ENCODE results near the gene SRRM4.

The SRRM4 gene

GRCh38 chr12:119047641-119048040 lies 66.3 kb downstream of the SRRM4 start:
- no peak for TF ChIP-seq ZNF565 (CRISPR knock-in tag; conservative IDR thresholded peaks at IDR 0.05; ENCODE audit: low read depth)
- no peak for TF ChIP-seq TOX (CRISPR knock-in tag; IDR thresholded peaks at IDR 0.05; ENCODE audit: borderline replicate concordance)
- TF ChIP-seq OSR1 (CRISPR knock-in tag; IDR thresholded peaks at IDR 0.05) = no peak
- TF ChIP-seq ARNTL (CRISPR knock-in tag; IDR thresholded peaks at IDR 0.05; ENCODE audit: borderline replicate concordance, low read depth) = no peak
- TF ChIP-seq, protein P1, sequence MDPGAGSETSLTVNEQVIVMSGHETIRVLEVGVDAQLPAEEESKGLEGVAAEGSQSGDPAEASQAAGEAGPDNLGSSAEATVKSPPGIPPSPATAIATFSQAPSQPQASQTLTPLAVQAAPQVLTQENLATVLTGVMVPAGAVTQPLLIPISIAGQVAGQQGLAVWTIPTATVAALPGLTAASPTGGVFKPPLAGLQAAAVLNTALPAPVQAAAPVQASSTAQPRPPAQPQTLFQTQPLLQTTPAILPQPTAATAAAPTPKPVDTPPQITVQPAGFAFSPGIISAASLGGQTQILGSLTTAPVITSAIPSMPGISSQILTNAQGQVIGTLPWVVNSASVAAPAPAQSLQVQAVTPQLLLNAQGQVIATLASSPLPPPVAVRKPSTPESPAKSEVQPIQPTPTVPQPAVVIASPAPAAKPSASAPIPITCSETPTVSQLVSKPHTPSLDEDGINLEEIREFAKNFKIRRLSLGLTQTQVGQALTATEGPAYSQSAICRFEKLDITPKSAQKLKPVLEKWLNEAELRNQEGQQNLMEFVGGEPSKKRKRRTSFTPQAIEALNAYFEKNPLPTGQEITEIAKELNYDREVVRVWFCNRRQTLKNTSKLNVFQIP (CRISPR knock-in tag; IDR thresholded peaks at IDR 0.05; ENCODE audit: borderline replicate concordance, low read depth) = no peak
- no peak for TF ChIP-seq ZNF8 (CRISPR knock-in tag; IDR thresholded peaks at IDR 0.05)
- TF ChIP-seq ZC3H10 (CRISPR knock-in tag; IDR thresholded peaks at IDR 0.05) = no peak
- no peak for TF ChIP-seq CSRNP3 (CRISPR knock-in tag; IDR thresholded peaks at IDR 0.05)
- TF ChIP-seq RARB (CRISPR knock-in tag; IDR thresholded peaks at IDR 0.05) = no peak
- TF ChIP-seq BACH2 (CRISPR knock-in tag; IDR thresholded peaks at IDR 0.05; ENCODE audit: borderline replicate concordance) = no peak
- no peak for TF ChIP-seq PPARA (CRISPR knock-in tag; IDR thresholded peaks at IDR 0.05; ENCODE audit: borderline replicate concordance)
- ATAC-seq = no peak

DNA sequence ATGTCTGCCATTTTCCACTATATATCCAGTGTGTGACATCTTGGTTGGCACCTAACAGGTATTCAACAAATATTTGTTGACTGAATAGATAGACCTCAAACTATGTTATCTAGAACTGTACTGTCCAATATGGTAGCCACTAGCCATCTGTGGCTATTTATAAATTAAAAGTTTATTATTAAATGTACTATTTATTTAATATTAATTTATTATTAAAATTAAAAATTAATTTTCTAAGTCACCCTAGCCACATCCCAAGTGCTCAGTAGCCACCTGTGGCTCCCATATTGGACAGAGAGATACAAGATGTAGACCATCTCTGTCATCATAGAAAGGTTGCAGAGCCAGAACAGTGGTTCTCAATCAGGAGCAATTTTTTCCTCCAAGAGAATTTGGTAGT lies 69.3 kb downstream of the SRRM4 start:
- no peak for ATAC-seq
- TF ChIP-seq, protein P2, sequence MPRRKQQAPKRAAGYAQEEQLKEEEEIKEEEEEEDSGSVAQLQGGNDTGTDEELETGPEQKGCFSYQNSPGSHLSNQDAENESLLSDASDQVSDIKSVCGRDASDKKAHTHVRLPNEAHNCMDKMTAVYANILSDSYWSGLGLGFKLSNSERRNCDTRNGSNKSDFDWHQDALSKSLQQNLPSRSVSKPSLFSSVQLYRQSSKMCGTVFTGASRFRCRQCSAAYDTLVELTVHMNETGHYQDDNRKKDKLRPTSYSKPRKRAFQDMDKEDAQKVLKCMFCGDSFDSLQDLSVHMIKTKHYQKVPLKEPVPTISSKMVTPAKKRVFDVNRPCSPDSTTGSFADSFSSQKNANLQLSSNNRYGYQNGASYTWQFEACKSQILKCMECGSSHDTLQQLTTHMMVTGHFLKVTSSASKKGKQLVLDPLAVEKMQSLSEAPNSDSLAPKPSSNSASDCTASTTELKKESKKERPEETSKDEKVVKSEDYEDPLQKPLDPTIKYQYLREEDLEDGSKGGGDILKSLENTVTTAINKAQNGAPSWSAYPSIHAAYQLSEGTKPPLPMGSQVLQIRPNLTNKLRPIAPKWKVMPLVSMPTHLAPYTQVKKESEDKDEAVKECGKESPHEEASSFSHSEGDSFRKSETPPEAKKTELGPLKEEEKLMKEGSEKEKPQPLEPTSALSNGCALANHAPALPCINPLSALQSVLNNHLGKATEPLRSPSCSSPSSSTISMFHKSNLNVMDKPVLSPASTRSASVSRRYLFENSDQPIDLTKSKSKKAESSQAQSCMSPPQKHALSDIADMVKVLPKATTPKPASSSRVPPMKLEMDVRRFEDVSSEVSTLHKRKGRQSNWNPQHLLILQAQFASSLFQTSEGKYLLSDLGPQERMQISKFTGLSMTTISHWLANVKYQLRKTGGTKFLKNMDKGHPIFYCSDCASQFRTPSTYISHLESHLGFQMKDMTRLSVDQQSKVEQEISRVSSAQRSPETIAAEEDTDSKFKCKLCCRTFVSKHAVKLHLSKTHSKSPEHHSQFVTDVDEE (CRISPR knock-in tag; IDR thresholded peaks at IDR 0.05) = no peak
- no peak for TF ChIP-seq OSR1 (CRISPR knock-in tag; IDR thresholded peaks at IDR 0.05)
- no peak for TF ChIP-seq ZNF70 (CRISPR knock-in tag; IDR thresholded peaks at IDR 0.05)
- no peak for TF ChIP-seq RARB (CRISPR knock-in tag; IDR thresholded peaks at IDR 0.05)
- no peak for TF ChIP-seq TOX (CRISPR knock-in tag; IDR thresholded peaks at IDR 0.05; ENCODE audit: borderline replicate concordance)
- TF ChIP-seq, protein P3, sequence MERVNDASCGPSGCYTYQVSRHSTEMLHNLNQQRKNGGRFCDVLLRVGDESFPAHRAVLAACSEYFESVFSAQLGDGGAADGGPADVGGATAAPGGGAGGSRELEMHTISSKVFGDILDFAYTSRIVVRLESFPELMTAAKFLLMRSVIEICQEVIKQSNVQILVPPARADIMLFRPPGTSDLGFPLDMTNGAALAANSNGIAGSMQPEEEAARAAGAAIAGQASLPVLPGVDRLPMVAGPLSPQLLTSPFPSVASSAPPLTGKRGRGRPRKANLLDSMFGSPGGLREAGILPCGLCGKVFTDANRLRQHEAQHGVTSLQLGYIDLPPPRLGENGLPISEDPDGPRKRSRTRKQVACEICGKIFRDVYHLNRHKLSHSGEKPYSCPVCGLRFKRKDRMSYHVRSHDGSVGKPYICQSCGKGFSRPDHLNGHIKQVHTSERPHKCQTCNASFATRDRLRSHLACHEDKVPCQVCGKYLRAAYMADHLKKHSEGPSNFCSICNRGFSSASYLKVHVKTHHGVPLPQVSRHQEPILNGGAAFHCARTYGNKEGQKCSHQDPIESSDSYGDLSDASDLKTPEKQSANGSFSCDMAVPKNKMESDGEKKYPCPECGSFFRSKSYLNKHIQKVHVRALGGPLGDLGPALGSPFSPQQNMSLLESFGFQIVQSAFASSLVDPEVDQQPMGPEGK (CRISPR knock-in tag; IDR thresholded peaks at IDR 0.05; ENCODE audit: borderline replicate concordance) = no peak
- TF ChIP-seq TCF4 (CRISPR knock-in tag; IDR thresholded peaks at IDR 0.05; ENCODE audit: borderline replicate concordance) = no peak
- TF ChIP-seq ZFP30 (CRISPR knock-in tag; IDR thresholded peaks at IDR 0.05) = no peak
- TF ChIP-seq ZFP3 (CRISPR knock-in tag; IDR thresholded peaks at IDR 0.05) = no peak
- TF ChIP-seq ESRRG (CRISPR knock-in tag; IDR thresholded peaks at IDR 0.05) = no peak

DNA sequence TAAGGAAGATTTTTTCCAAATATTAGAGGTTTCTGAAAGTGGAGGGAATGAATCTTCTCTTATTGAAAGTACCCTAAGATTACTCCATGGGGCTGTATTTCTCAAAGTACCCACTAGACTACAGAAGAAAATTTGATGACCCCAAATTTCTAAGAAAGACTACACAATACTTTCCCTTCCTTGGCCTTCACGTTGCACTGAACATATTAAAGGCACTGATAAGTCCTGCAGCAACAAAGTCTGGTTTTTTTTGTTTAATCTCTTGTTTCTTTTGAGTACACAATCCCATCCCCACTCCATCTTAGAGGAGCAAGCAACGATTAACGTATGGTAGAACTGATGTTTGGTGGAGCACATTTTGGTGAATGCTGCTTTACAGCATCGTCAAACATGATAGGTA lies 70.1 kb downstream of the SRRM4 start:
- ATAC-seq = no peak

GRCh38 chr12:119052001-119052400 lies 70.7 kb downstream of the SRRM4 start:
- TF ChIP-seq GLIS3 (CRISPR knock-in tag; IDR thresholded peaks at IDR 0.05) = no peak
- no peak for TF ChIP-seq ZC3H10 (CRISPR knock-in tag; IDR thresholded peaks at IDR 0.05)
- no peak for TF ChIP-seq ZNF70 (CRISPR knock-in tag; IDR thresholded peaks at IDR 0.05)
- ATAC-seq = no peak

More for the DNA sequence above, 70.1 kb downstream of the SRRM4 start:
- no peak for TF ChIP-seq ZFP3 (CRISPR knock-in tag; IDR thresholded peaks at IDR 0.05)

DNA sequence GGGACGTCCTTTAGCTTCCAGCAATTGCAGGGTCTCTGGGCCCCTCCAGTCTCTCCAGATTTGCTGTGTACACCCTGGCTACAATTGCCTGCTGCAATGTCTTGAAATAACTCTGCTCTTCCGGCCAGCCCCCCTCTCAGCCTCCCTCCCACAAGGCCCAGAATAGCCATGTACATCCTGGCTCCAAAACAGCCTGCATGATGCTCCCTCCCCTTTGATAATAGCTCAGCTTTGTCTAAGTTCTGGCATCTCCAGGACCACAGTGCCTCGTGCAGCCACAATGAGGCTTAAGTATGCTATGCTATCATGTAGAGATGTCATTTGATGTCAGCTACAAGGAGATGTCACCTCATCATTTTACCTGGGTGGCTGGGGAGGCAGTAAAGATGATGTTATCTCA lies 74.6 kb downstream of the SRRM4 start:
- ATAC-seq = no peak
- TF ChIP-seq, protein P2 (CRISPR knock-in tag; IDR thresholded peaks at IDR 0.05) = no peak
- TF ChIP-seq ISL1 (CRISPR knock-in tag; IDR thresholded peaks at IDR 0.05) = no peak
- no peak for TF ChIP-seq SNAI2 (CRISPR knock-in tag; IDR thresholded peaks at IDR 0.05)
- no peak for TF ChIP-seq ZFP3 (CRISPR knock-in tag; IDR thresholded peaks at IDR 0.05)

Measured in SK-N-SH treated with all-trans-retinoic acid at 6 μM for 48 hours (cell line).